HL-60/S4 (cell line): ENCODE data around the gene FARS2.

Source experiments
- in situ Hi-C: fragments of 300-500 bp; cut with MboI; formaldehyde crosslinking; loops from 2 replicates; pipeline ENCODE4 v1.14.3; 2022; ENCODE audit warnings: low sequenced_read_pairs

Gene FARS2

GRCh38 chr6:5316951-5317350 is 55.6 kb downstream of the FARS2 start:
- in situ Hi-C loops: no loop called here

- in situ Hi-C loops: no loop called here
These were observed 57.4 kb downstream of the FARS2 start for GRCh38 chr6:5318617-5319272.

GRCh38 chr6:5323979-5324378 is 62.7 kb downstream of the FARS2 start:
- in situ Hi-C loops: no loop called here

GRCh38 chr6:5325173-5325572 is 63.9 kb downstream of the FARS2 start:
- in situ Hi-C loops: no loop called here

GRCh38 chr6:5326022-5326641 is 64.8 kb downstream of the FARS2 start:
- in situ Hi-C loops: no loop called here

GRCh38 chr6:5328800-5329199 is 67.5 kb downstream of the FARS2 start:
- in situ Hi-C loops: no loop called here

GRCh38 chr6:5331845-5332442 is 70.6 kb downstream of the FARS2 start:
- in situ Hi-C loops: no loop called here

GRCh38 chr6:5333658-5334057 is 72.3 kb downstream of the FARS2 start:
- in situ Hi-C loops: no loop called here

GRCh38 chr6:5334341-5334740 is 73.0 kb downstream of the FARS2 start:
- in situ Hi-C loops: no loop called here

- in situ Hi-C loops: no loop called here
These were observed 73.7 kb downstream of the FARS2 start for GRCh38 chr6:5335020-5335419.

GRCh38 chr6:5337573-5337972 is 76.3 kb downstream of the FARS2 start:
- in situ Hi-C loops: no loop called here

- in situ Hi-C loops: no loop called here
These were observed 77.1 kb downstream of the FARS2 start for GRCh38 chr6:5338177-5338960.

GRCh38 chr6:5339786-5340185 is 78.5 kb downstream of the FARS2 start:
- in situ Hi-C loops: no loop called here

GRCh38 chr6:5341845-5342244 is 80.5 kb downstream of the FARS2 start:
- in situ Hi-C loops: no loop called here

GRCh38 chr6:5343998-5344397 is 82.7 kb downstream of the FARS2 start:
- in situ Hi-C loops: no loop called here

- in situ Hi-C loops: no loop called here
These were observed 84.0 kb downstream of the FARS2 start for GRCh38 chr6:5345324-5345723.

- in situ Hi-C loops: no loop called here
These were observed 90.4 kb downstream of the FARS2 start for GRCh38 chr6:5351552-5352210.

- in situ Hi-C loops: no loop called here
These were observed 92.7 kb downstream of the FARS2 start for GRCh38 chr6:5353971-5354370.

- in situ Hi-C loops: no loop called here
These were observed 96.2 kb downstream of the FARS2 start for GRCh38 chr6:5357486-5357885.

GRCh38 chr6:5359417-5359816 is 98.1 kb downstream of the FARS2 start:
- in situ Hi-C loops: no loop called here

- in situ Hi-C loops: no loop called here
These were observed 100.1 kb downstream of the FARS2 start for GRCh38 chr6:5361396-5361795.
